Sigmoid colon (tissue), 7 donors: ENCODE measurements around the gene SLC4A1. TPM values are rescaled to one million over a fixed set of nuclear protein-coding genes. Genes with fewer than 3 reads are reported as not detected.
A peak's percentile ranks its signal among the peaks of the same experiment; 100 is the strongest.

ENCODE experiments used
- DNase-seq: peaks from one replicate; pipeline ENCODE4 v3.0.0-alpha.2; 2019
- H3K27ac ChIP-seq, 4 donors: fragments of 200-600 bp; sonication (generic); one replicate each; pipeline ENCODE4 v1.5.1; 2016 to 2019; ENCODE audit warnings: mild to moderate bottlenecking in 1 of 4
- H3K27me3 ChIP-seq, 3 donors: fragments of 200-600 bp; sonication (generic); one replicate each; pipeline ENCODE4 v1.5.1; 2019; ENCODE audit warnings: mild to moderate bottlenecking in 1 of 3
- H3K36me3 ChIP-seq, 4 donors: fragments of 200-600 bp; sonication (generic); one replicate each; pipeline ENCODE4 v1.5.1; 2016 to 2019
- H3K4me1 ChIP-seq, 4 donors: fragments of 200-600 bp; sonication (generic); one replicate each; pipeline ENCODE4 v1.5.1; 2017 to 2019
- H3K4me3 ChIP-seq, 4 donors: fragments of 200-600 bp; sonication (generic); one replicate each; pipeline ENCODE4 v1.5.1; 2017 to 2019; ENCODE audit warnings: mild to moderate bottlenecking in 2 of 4, moderate library complexity in 1 of 4
- H3K9me3 ChIP-seq, 4 donors: fragments of 200-600 bp in 3 of 4; sonication (generic) in 3 of 4; one replicate each; pipeline versions ENCODE4 v1.5.1 to v1.6.1; 2013 to 2019
- EP300 ChIP-seq, 4 donors: sonication (generic); formaldehyde crosslinking; IDR thresholded peaks; one replicate each; pipeline ENCODE4 v1.6.1; 2017; ENCODE audit warnings: antibody characterized with exemption in 4 of 4
- POLR2A ChIP-seq, 2 donors: fragments of 450-650 bp; IDR thresholded peaks; one replicate each; pipeline ENCODE4 v1.6.1; 2016; ENCODE audit warnings: antibody characterized with exemption in 2 of 2, mild to moderate bottlenecking in 2 of 2, moderate library complexity in 2 of 2
- POLR2AphosphoS5 ChIP-seq, 4 donors: sonication (generic); formaldehyde crosslinking; IDR thresholded peaks; one replicate each; pipeline ENCODE4 v1.6.1; 2017; ENCODE audit warnings: antibody characterized with exemption in 4 of 4
- WGBS, 2 donors: extraction: QIAGEN DNeasy Blood & Tissue Kit; methylation state at CpG; one replicate each; pipeline ENCODE4 v1.1.7; 2013; 5-methylcytosine and 5-hydroxymethylcytosine counted together
- intact Hi-C: fragments of 100-400 bp; cut with DNase I; formaldehyde crosslinking; loops from one replicate; pipeline ENCODE4 v1.15.1; 2023
- polyA plus RNA-seq, 3 donors: library from polyadenylated mRNA; stranded (reverse); fragments of 200-250 nt; gene quantifications; one replicate each; pipeline ENCODE4 v1.2.3, GENCODE V29; 2013
- total RNA-seq, 4 donors: library from RNA; depleted of rRNA; stranded (reverse); fragments of >200 nt; gene quantifications; one replicate each; pipeline ENCODE4 v1.1.0, GENCODE V29; 2016
- TF ChIP-seq, protein P1 (sequence below), 4 experiments: fragments of 450-650 bp in 3 of 4; fragments of 200-600 bp in 1 of 4; IDR thresholded peaks; one replicate each; pipeline ENCODE4 v1.5.1; 2016 to 2019; ENCODE audit warnings: antibody characterized with exemption in 4 of 4, mild to moderate bottlenecking in 3 of 4, moderate library complexity in 2 of 4
- donor health status: healthy with polysubstance abuse.
- donor health status: Bipolar disorder and iron deficiency.
- donor health status: healthy.

The SLC4A1 gene
- total and polyA plus RNA-seq, 7 donors = under 0.01 to 0.23 TPM; not detected in 5

DNA sequence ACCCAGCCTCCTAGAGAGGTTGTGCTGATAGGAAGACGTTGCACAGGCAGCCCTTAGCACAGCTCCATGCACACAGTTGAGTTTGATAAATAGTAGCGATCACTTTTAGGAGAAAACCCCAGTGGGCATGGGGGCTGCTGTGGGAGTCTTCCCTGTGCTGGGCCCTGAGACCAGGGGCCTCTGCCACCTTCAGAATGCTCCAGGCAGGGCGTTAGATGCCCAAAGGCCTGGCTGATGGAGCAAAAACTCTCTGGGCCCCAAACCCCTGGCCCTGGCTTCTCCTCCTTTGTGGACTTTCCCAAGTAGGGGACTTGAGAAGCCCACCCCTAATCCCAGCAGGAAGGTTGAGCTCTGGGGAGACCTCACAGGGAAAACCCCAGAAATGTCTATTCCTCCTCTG lies 14.3 kb upstream of the SLC4A1 start:
- intact Hi-C loops = no loop called here
- H3K36me3 ChIP-seq = no peaks in the 10 kb centered on the region
- TF ChIP-seq POLR2AphosphoS5 (IDR thresholded peaks at IDR 0.05) (no peak), EP300 (IDR thresholded peaks at IDR 0.05) (no peak)
- TF ChIP-seq, protein P1, sequence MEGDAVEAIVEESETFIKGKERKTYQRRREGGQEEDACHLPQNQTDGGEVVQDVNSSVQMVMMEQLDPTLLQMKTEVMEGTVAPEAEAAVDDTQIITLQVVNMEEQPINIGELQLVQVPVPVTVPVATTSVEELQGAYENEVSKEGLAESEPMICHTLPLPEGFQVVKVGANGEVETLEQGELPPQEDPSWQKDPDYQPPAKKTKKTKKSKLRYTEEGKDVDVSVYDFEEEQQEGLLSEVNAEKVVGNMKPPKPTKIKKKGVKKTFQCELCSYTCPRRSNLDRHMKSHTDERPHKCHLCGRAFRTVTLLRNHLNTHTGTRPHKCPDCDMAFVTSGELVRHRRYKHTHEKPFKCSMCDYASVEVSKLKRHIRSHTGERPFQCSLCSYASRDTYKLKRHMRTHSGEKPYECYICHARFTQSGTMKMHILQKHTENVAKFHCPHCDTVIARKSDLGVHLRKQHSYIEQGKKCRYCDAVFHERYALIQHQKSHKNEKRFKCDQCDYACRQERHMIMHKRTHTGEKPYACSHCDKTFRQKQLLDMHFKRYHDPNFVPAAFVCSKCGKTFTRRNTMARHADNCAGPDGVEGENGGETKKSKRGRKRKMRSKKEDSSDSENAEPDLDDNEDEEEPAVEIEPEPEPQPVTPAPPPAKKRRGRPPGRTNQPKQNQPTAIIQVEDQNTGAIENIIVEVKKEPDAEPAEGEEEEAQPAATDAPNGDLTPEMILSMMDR (IDR thresholded peaks at IDR 0.05) = no peak
- no peak for DNase-seq
- H3K4me3 ChIP-seq = no peak overlapping the region
- peaks cover 0 to 10% (median 5%) of the 10 kb centered on the region in 4 donors for H3K4me1 ChIP-seq
- H3K27ac ChIP-seq = no peak overlapping the region
- WGBS, 2 donors = 66 to 73% methylated on average over 3 of the region's 3 CpGs
- H3K27me3 ChIP-seq = no peaks in the 10 kb centered on the region
- no peaks in the 10 kb centered on the region for H3K9me3 ChIP-seq

DNA sequence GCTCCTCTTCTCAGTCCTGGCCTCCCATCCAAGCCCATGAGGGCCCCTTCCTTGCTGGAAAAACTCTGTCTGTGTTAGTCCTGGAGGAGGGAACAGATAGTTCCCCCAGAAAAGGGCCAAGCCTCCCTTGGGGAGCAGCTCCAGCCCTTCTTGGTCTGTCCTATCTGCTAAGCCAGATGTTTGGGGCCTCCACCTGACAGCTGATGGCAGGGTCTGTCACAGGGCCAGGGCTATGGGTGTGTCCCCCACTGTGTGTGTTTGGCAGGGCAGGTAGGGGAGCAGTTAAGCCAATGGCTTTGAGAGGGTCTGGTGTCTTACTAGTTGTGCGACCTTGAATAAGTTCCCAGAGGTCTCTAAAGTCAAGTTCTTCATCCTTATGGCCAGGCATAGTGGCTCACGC lies 13.6 kb upstream of the SLC4A1 start:
- Histone ChIP-seq H3K4me1 (peaks cover 0 to 10% (median 5%) of the 10 kb centered on the region in 4 donors), H3K9me3 (no peaks in the 10 kb centered on the region), H3K36me3 (no peaks in the 10 kb centered on the region), H3K27ac (no peak overlapping the region), H3K27me3 (no peaks in the 10 kb centered on the region), H3K4me3 (no peak overlapping the region)
- TF ChIP-seq, protein P1 (IDR thresholded peaks at IDR 0.05) = no peak
- no peak for TF ChIP-seq POLR2A (IDR thresholded peaks at IDR 0.05)
- TF ChIP-seq EP300 (IDR thresholded peaks at IDR 0.05) = no peak
- no peak for TF ChIP-seq POLR2AphosphoS5 (IDR thresholded peaks at IDR 0.05)
- no peak for DNase-seq
- 94 to 97% methylated on average over 2 of the region's 2 CpGs for WGBS, 2 donors
- intact Hi-C loops = no loop called here

DNA sequence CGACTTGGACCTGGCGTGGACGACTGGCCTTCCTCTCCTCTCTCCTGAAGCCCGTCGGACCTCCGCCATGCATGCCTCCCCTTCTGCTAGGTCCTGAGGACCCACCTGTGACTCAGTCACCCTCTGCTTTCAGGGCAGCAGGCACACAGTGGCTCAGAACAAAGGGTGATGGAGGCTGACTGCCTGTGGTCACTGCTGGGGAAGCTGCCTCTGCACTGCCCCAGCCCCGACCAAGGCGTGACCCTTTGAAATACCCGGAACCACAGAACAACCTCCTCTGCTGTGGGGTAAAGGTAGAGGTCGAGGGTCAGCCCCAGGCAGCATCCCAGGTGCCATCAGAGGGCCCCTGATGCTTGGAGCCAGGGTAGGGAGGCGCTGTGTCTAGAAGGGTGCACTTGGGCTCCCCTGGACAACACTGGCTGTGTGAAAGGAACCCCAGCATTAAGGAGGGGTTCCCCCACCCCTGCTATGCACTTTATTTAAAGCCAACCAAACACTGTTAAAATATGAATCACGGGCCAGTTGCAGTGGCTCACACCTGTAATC lies 12.5 kb upstream of the SLC4A1 start:
- peak overlapping the region in 1 of 4 donors; percentile 3 for H3K27ac ChIP-seq

DNA sequence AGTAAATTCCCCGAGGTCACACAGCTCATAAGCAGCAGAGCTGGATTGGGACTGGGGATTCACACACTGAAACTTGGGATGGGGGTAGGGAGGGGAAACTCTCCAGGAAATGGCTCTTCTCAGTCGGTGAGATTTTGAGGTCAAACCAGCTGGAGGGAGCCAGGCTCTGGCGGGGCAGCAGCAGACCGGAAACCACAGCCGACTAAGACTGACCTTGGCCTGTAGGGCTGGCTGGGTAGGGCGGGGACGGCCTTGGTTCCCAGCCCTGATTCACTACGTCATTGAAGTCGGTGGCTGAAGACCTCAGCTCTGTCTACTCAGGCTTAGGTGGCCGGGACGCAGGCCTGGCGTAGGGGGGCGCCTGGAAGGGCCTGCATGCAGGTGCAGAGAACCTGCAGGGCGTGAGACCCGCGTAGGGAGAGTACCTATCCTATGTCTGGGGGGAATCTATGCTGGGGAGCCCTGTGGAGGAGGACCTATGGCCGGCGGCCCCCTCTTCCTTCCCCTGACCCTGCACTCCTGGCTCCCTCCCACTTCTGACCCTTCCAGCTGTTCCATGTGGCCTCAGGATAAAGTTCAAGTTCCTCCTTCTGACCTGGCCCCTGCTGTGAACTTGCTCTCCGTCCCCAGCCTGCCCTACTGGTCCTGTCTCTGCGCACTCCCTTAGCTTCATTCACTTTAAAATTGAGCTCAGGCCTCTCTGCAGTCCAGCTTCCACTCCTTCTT lies 11.9 kb upstream of the SLC4A1 start:
- Histone ChIP-seq H3K27me3 (no peaks in the 10 kb centered on the region), H3K4me3 (no peak overlapping the region), H3K9me3 (no peaks in the 10 kb centered on the region), H3K4me1 (peaks cover 0 to 10% (median 5%) of the 10 kb centered on the region in 4 donors), H3K36me3 (no peaks in the 10 kb centered on the region), H3K27ac (peak overlapping the region in 2 of 4 donors; percentile 3 to 25)
- TF ChIP-seq, protein P1 (IDR thresholded peaks at IDR 0.05) = no peak
- 35 to 37% methylated on average over 20 of the region's 20 CpGs for WGBS, 2 donors
- peak; percentile 82 for DNase-seq
- intact Hi-C loops = no loop called here

More for the DNA sequence above, 12.5 kb upstream of the SLC4A1 start:
- Histone ChIP-seq H3K27me3 (no peaks in the 10 kb centered on the region), H3K9me3 (no peaks in the 10 kb centered on the region), H3K4me1 (peaks cover 0 to 10% (median 5%) of the 10 kb centered on the region in 4 donors), H3K36me3 (no peaks in the 10 kb centered on the region), H3K4me3 (no peak overlapping the region)
- 75 to 81% methylated on average over 12 of the region's 12 CpGs for WGBS, 2 donors
- TF ChIP-seq POLR2A (IDR thresholded peaks at IDR 0.05) (no peak), POLR2AphosphoS5 (IDR thresholded peaks at IDR 0.05) (no peak)
- no peak for DNase-seq
- intact Hi-C loops = no loop called here

DNA sequence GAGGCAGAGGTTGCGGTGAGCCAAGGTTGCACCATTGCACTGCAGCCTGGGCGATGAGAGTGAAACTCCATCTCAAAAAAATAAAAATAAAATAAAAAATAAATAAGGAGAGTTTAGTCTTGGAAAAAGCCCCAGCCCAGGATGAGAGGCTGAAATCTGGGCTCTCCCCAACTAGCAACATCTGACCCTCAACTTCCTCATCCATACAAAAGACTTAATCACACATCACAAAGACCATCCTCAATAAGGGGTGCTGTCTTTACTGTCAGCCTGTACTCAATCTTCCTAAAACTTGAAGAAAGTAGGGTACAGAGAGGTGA lies 11.4 kb upstream of the SLC4A1 start:
- no peak overlapping the region for H3K27ac ChIP-seq
- 92 to 94% methylated on average over 2 of the region's 2 CpGs for WGBS, 2 donors

More for the DNA sequence above, 11.4 kb upstream of the SLC4A1 start:
- Histone ChIP-seq H3K36me3 (no peaks in the 10 kb centered on the region), H3K4me1 (peaks cover 0 to 10% (median 5%) of the 10 kb centered on the region in 4 donors), H3K27me3 (no peaks in the 10 kb centered on the region), H3K4me3 (no peak overlapping the region), H3K9me3 (no peaks in the 10 kb centered on the region)
- TF ChIP-seq POLR2A (IDR thresholded peaks at IDR 0.05) (no peak), EP300 (IDR thresholded peaks at IDR 0.05) (no peak), POLR2AphosphoS5 (IDR thresholded peaks at IDR 0.05) (no peak)
- TF ChIP-seq, protein P1 (IDR thresholded peaks at IDR 0.05) = no peak
- DNase-seq = no peak
- intact Hi-C loops = no loop called here
